AG09309 (cell line): ENCODE results near the gene DUSP15.
"Not testable (repeated sequence)": the region's sequence is repeated elsewhere in the genome, so short reads cannot be mapped to it uniquely, and the experiment has no call there.

Experiments
- DNase-seq: peaks from one replicate; pipeline ENCODE4 v3.0.0-alpha.2; 2010; ENCODE audit warnings: low read depth
- H3K4me3 ChIP-seq: 2 replicates; pipeline ENCODE4 v1.5.1; 2011; ENCODE audit warnings: mild to moderate bottlenecking, low read depth, low read length, moderate library complexity; ENCODE audit not compliant: control insufficient read depth
- TF ChIP-seq, protein P1 (sequence below): IDR thresholded peaks from 2 replicates; pipeline ENCODE4 v1.5.1; 2011; ENCODE audit warnings: mild to moderate bottlenecking, low read depth, low read length, inconsistent platforms; ENCODE audit not compliant: insufficient read depth, control insufficient read depth; ENCODE audit errors: missing control alignments

The DUSP15 gene

DNA sequence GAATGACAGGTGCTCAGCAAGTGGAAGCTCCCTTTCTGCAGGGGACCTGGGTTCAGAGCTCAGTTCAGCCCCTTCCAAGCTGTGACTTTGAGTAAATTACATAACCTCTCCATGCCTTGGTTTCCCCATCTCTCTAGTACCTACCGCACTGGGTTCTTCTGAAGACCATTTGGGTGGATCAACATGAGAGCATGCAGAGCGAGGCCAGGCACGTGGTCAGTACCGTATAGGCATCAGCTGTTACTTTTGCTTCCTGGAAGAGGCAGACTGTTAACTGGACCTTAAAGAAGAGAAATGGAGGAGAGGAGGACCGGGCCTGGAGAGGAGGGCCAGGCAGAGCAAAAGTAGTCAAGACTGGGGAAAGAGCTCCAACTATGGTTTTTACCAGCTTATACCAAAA, 52.9 kb downstream of the DUSP15 start:
- TF ChIP-seq, protein P1, sequence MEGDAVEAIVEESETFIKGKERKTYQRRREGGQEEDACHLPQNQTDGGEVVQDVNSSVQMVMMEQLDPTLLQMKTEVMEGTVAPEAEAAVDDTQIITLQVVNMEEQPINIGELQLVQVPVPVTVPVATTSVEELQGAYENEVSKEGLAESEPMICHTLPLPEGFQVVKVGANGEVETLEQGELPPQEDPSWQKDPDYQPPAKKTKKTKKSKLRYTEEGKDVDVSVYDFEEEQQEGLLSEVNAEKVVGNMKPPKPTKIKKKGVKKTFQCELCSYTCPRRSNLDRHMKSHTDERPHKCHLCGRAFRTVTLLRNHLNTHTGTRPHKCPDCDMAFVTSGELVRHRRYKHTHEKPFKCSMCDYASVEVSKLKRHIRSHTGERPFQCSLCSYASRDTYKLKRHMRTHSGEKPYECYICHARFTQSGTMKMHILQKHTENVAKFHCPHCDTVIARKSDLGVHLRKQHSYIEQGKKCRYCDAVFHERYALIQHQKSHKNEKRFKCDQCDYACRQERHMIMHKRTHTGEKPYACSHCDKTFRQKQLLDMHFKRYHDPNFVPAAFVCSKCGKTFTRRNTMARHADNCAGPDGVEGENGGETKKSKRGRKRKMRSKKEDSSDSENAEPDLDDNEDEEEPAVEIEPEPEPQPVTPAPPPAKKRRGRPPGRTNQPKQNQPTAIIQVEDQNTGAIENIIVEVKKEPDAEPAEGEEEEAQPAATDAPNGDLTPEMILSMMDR = no peak
- DNase-seq = no peak
- no peak overlapping the region for H3K4me3 ChIP-seq

DNA sequence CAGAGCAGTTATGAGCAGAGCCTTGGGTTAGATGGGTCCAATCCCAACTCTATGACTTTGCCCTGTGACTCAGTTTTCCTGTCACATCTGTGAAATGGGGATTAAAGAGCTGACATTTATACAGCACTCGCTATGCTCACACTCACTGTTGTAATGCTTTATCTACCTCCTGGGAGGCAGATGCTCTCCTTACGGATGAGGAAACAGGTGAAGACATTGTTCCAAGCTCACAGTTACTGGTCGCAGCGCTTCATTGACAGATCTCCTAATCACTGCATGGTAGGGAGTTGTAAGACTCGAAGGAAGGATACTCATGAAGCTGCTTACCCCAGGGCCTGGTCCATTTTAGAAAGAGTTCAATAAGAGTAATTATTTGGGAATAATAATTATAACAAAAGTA, 54.1 kb downstream of the DUSP15 start:
- no peak overlapping the region for H3K4me3 ChIP-seq
- TF ChIP-seq, protein P1 = no peak
- DNase-seq = no peak

DNA sequence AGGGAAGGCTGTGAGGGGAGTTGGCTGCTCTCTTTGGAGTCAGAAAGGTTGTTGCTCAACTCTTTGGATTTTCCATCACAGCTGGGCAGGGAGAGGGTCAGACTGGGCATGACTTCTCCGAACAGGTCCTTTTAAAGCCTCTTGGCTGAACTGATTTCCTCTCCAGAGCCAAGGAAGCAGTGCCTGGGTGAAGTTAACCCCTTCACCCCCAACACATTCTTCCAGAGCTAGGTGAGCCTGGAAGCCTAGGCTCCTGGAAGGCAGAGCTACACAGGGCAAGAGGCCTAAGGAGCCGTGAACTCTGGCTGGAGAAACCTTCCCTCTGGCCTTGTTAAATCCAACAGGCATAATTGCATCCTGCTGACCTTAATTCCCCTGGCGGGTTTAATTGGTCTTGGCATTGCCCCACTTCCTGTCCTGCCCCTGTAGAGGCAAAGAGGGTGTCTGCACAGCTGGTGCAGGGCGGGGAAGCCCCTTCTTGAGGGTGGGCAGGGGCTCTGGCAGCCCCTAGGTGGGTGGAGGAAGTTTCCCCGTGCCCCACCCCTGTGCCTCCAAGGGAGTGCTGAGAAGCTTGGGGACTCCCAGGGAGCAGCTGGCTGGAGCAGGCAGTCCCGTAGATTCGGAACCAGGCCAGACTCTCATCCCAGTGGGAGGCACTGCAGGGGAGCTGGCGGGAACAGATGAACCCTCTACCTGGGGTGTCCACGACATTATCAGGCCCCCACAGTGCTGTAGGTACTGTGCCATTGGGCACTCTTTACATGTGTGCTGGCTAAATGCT, 54.7 kb downstream of the DUSP15 start:
- no peak for DNase-seq
- no peak overlapping the region for H3K4me3 ChIP-seq
- TF ChIP-seq, protein P1 = no peak

DNA sequence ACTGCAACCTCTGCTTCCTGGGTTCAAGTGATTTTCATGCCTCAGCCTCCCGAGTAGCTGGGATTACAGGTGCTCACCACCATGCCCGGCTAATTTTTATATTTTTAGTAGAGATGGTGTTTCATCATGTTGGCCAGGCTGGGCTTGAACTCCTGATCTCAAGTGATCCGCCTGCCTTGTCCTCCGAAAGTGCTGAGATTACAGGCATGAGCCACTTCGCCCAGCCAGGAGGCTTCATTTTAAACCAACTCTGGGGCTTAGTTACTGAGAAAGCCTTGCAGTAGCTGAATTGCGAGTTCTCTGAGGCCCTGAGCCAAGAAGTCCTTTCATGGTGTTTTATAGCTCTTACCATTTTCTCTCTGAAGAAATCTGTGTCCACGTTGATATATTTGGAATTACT, 56.2 kb downstream of the DUSP15 start:
- DNase-seq, H3K4me3 ChIP-seq: not testable (repeated sequence)

DNA sequence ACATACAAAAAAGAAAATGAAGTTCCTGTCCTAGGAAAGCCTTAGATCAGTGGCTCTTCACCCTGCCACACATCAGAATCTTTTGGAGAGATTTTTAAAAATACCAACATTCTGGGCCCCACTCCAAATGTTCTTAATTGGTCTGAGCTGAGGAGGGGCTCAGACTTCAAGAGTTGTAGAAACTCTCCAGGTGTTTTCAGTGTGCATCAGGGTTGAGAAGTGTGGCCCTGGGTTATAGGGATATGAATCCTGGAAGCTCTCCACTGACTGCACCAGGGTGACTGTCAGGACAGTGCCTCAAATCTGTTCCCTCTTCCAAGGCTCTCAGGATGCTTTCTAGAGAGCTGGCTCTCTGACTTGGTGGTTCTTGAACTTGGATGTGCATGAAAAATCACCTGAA, 56.7 kb downstream of the DUSP15 start:
- TF ChIP-seq, protein P1 = no peak
- H3K4me3 ChIP-seq = no peak overlapping the region
- no peak for DNase-seq

DNA sequence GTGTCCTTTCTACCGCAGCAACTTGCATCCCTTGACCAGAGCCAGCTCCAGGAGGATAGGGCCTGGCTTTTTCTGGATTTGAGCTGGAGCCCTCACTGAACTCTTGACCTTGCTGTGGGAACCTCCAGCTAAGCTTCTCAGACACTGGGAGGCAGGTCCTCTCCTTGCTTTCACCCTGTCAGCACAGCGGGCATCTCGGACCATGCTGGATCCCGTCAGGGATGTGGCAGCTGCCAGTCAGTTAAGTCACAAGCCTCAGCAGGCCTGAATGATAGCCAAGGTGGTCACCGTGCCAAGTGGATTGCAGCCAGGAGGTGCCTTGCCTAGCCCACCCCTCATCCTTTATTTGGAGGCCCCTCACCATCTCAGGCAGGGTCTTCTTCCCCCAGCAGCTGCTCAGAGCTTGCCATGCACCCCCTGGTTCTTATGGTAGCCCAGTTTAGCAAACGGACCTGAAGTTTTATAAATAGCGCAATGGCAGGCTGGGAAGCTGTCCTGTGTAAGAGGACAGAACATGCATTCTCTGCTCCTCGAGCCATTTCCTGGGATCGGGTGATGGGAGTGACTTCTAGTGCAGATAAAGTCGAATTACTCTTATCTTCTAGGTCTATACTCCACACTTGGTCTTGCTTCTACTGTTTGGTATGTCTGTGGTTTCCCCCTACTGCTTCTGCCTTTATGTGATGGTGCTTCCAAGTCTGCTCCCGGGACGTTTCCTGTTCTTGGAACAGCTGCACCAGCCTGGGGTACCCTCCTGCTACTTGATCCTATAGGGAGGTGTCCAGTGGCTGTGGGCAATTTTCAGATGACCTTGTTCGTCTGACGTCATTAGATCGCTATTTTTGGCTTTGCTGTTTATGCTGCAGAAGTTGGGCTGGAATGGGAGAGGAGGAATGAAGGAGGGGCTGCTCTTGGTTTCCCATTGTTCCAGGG, 58.3 kb downstream of the DUSP15 start:
- TF ChIP-seq, protein P1 = no peak
- H3K4me3 ChIP-seq = no peak overlapping the region
- no peak for DNase-seq

DNA sequence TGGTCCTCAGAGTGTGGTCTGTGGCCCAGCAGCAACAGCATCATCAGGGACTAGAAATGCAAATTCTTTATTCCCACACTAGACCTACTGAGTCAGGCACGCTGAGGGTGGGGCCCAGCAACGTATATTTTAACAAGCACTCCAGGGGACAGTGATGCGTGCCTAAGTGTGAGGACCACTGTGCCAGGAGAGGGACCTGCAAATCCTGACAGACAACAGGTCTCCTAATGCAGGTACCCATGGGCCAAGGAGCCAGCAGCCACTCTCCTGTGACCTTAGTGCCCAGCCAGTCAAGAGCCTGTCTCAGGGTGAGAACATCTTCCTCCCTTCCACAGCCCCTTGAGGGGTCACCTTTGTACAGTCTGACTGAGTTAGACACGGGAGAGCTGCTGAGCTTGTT, 59.1 kb downstream of the DUSP15 start:
- no peak overlapping the region for H3K4me3 ChIP-seq
- DNase-seq = no peak
- TF ChIP-seq, protein P1 = no peak
